HL-60 (cell line): ENCODE data around the gene MS4A5.

Experiments
- DNase-seq, 2 experiments: peaks; one replicate each; pipeline ENCODE4 v3.0.0-alpha.2; 2010 to 2020; ENCODE audit warnings: low read depth in 1 of 2, low spot score in 1 of 2
- H3K27ac ChIP-seq: fragments of 250-450 bp; sonication (Bioruptor Pico); replicated peaks from 2 replicates; pipeline ENCODE4 v1.5.1; 2020; ENCODE audit warnings: mild to moderate bottlenecking, moderate library complexity
- H3K27me3 ChIP-seq: fragments of 250-450 bp; sonication (Bioruptor Pico); 2 replicates; pipeline ENCODE4 v1.5.1; 2021; ENCODE audit warnings: mild to moderate bottlenecking, moderate library complexity; ENCODE audit not compliant: insufficient read depth, poor library complexity, severe bottlenecking
- H3K4me3 ChIP-seq: replicated peaks from 2 replicates; pipeline ENCODE4 v1.5.1; 2011; ENCODE audit warnings: mild to moderate bottlenecking, control low read depth, low read length; ENCODE audit not compliant: insufficient read depth
- GABPA ChIP-seq: IDR thresholded peaks from 2 replicates; pipeline ENCODE4 v1.6.1; 2012; ENCODE audit warnings: low read depth
- POLR2AphosphoS5 ChIP-seq: IDR thresholded peaks from 2 replicates; pipeline ENCODE4 v1.6.1; 2012; ENCODE audit warnings: low read depth
- REST ChIP-seq: IDR thresholded peaks from 2 replicates; pipeline ENCODE4 v1.6.1; 2012; ENCODE audit warnings: low read depth; ENCODE audit not compliant: insufficient replicate concordance
- SPI1 ChIP-seq: IDR thresholded peaks from 2 replicates; pipeline ENCODE4 v1.6.1; 2012; ENCODE audit warnings: low read depth, mild to moderate bottlenecking, borderline replicate concordance
- TF ChIP-seq, protein P1 (sequence below): IDR thresholded peaks from one replicate; pipeline ENCODE4 v1.5.1; 2011; ENCODE audit warnings: low read length, control low read depth, inconsistent platforms; ENCODE audit not compliant: insufficient read depth

Gene MS4A5

GRCh38 chr11:60469723-60470122, 40.4 kb downstream of the MS4A5 start:
- TF ChIP-seq SPI1: no peak
- TF ChIP-seq GABPA: no peak
- TF ChIP-seq POLR2AphosphoS5: no peak
- TF ChIP-seq REST: no peak
- TF ChIP-seq, protein P1, sequence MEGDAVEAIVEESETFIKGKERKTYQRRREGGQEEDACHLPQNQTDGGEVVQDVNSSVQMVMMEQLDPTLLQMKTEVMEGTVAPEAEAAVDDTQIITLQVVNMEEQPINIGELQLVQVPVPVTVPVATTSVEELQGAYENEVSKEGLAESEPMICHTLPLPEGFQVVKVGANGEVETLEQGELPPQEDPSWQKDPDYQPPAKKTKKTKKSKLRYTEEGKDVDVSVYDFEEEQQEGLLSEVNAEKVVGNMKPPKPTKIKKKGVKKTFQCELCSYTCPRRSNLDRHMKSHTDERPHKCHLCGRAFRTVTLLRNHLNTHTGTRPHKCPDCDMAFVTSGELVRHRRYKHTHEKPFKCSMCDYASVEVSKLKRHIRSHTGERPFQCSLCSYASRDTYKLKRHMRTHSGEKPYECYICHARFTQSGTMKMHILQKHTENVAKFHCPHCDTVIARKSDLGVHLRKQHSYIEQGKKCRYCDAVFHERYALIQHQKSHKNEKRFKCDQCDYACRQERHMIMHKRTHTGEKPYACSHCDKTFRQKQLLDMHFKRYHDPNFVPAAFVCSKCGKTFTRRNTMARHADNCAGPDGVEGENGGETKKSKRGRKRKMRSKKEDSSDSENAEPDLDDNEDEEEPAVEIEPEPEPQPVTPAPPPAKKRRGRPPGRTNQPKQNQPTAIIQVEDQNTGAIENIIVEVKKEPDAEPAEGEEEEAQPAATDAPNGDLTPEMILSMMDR: no peak
- no peak for DNase-seq
- no peak overlapping the region for H3K4me3 ChIP-seq
- no peaks in the 10 kb centered on the region for H3K27me3 ChIP-seq
- no peak overlapping the region for H3K27ac ChIP-seq

DNA sequence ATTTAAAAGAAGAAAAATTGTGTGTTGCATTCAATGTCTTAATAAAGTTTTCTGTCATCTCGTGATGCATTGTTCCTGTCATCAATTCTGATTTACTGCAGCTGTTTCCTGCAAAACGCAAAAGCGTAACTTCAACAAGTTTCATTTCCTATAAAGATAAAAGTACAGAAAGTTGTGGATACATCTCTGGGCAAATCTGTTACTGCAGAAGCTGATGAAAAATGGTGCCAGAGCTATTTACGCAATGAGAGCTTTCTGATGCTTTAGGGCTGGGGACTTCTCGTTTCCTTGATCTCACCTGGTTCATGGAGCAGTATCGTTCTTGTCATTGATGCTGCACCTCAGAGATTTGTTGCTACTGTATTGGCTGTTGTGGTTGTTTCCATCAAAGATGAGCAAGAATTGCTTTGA, 47.7 kb downstream of the MS4A5 start:
- Histone ChIP-seq H3K27me3 (no peaks in the 10 kb centered on the region), H3K4me3 (no peak overlapping the region), H3K27ac (no peak overlapping the region)
- no peak for DNase-seq
- TF ChIP-seq GABPA: no peak
- TF ChIP-seq POLR2AphosphoS5: no peak
- TF ChIP-seq SPI1: no peak
- TF ChIP-seq, protein P1: no peak
- no peak for TF ChIP-seq REST

GRCh38 chr11:60482361-60482760, 53.0 kb downstream of the MS4A5 start:
- peak; percentile 32 to 66 for DNase-seq
- TF ChIP-seq SPI1 (peak; percentile 94), GABPA (peak; percentile 88), REST (no peak), POLR2AphosphoS5 (no peak)
- TF ChIP-seq, protein P1: no peak
- H3K4me3 ChIP-seq: no peak overlapping the region
- H3K27me3 ChIP-seq: no peaks in the 10 kb centered on the region
- peak overlapping the region; percentile 36 for H3K27ac ChIP-seq
